ENCODE data around the gene LITAFD. TPM values are rescaled to one million over a fixed set of nuclear protein-coding genes. Genes with fewer than 3 reads are reported as not detected.

The LITAFD gene
- total RNA-seq, 4 donors from 2014 or later, result not detected

GRCh38 chr16:8892101-8892575 lies 10.0 kb downstream of the LITAFD start:
- Histone ChIP-seq H3K27me3 (no peaks in the 10 kb centered on the region), H3K4me1 (peaks cover 0 to 21% (median 0%) of the 10 kb centered on the region in 3 donors), H3K4me3 (no peak overlapping the region), H3K27ac (no peak overlapping the region), H3K36me3 (peaks cover 24 to 83% (median 61%) of the 10 kb centered on the region in 3 donors), H3K9me3 (no peaks in the 10 kb centered on the region)
- no peak for TF ChIP-seq POLR2A (IDR thresholded peaks at IDR 0.05)
- TF ChIP-seq CTCF (IDR thresholded peaks at IDR 0.05), result no peak
- DNase-seq, result no peak
- intact Hi-C loops (cut with DNase I), result no loop called here
- WGBS, 2 donors, result 75 to 83% methylated on average over 13 to 16 of the region's 16 CpGs

GRCh38 chr16:8893426-8893825 lies 11.3 kb downstream of the LITAFD start:
- H3K27ac ChIP-seq, result no peak overlapping the region
- no peaks in the 10 kb centered on the region for H3K27me3 ChIP-seq
- WGBS, 2 donors, result 82 to 83% methylated on average over 9 of the region's 9 CpGs
- DNase-seq, result no peak
- H3K4me3 ChIP-seq, result no peak overlapping the region
- H3K36me3 ChIP-seq, result peaks cover 28 to 96% (median 72%) of the 10 kb centered on the region in 3 donors
- intact Hi-C loops (cut with DNase I), result no loop called here
- TF ChIP-seq POLR2A (IDR thresholded peaks at IDR 0.05) (no peak), CTCF (IDR thresholded peaks at IDR 0.05) (no peak)
- peaks cover 0 to 8% (median 0%) of the 10 kb centered on the region in 3 donors for H3K4me1 ChIP-seq
- no peaks in the 10 kb centered on the region for H3K9me3 ChIP-seq

- H3K36me3 ChIP-seq, result peaks cover 34 to 100% (median 79%) of the 10 kb centered on the region in 3 donors
- no peak overlapping the region for H3K27ac ChIP-seq
- H3K27me3 ChIP-seq, result no peaks in the 10 kb centered on the region
- no peak for DNase-seq
- H3K4me1 ChIP-seq, result peaks cover 0 to 7% (median 0%) of the 10 kb centered on the region in 3 donors
- no peak for TF ChIP-seq CTCF (IDR thresholded peaks at IDR 0.05)
- TF ChIP-seq POLR2A (IDR thresholded peaks at IDR 0.05), result no peak
- 83 to 89% methylated on average over 12 to 13 of the region's 14 CpGs for WGBS, 2 donors
- no peak overlapping the region for H3K4me3 ChIP-seq
- intact Hi-C loops (cut with DNase I), result no loop called here
- H3K9me3 ChIP-seq, result no peaks in the 10 kb centered on the region
Observed at GRCh38 chr16:8893976-8894690, 12.0 kb downstream of the LITAFD start.

- Histone ChIP-seq H3K4me1 (peaks cover 0 to 4% (median 0%) of the 10 kb centered on the region in 3 donors), H3K4me3 (no peak overlapping the region), H3K36me3 (peaks cover 29 to 100% (median 86%) of the 10 kb centered on the region in 3 donors), H3K27ac (no peak overlapping the region), H3K9me3 (no peaks in the 10 kb centered on the region), H3K27me3 (no peaks in the 10 kb centered on the region)
- no peak for DNase-seq
- WGBS, 2 donors, result 97% methylated on average over 14 to 17 of the region's 21 CpGs
- TF ChIP-seq POLR2A (IDR thresholded peaks at IDR 0.05) (no peak), CTCF (IDR thresholded peaks at IDR 0.05) (no peak)
- intact Hi-C loops (cut with DNase I), result no loop called here
Observed at GRCh38 chr16:8894736-8895334, 12.7 kb downstream of the LITAFD start.

GRCh38 chr16:8898660-8899318 lies 16.6 kb downstream of the LITAFD start:
- no peak overlapping the region for H3K4me3 ChIP-seq
- no peak overlapping the region for H3K27ac ChIP-seq
- TF ChIP-seq CTCF (IDR thresholded peaks at IDR 0.05), result no peak
- TF ChIP-seq POLR2A (IDR thresholded peaks at IDR 0.05), result no peak
- intact Hi-C loops (cut with DNase I), result no loop called here
- DNase-seq, result no peak
- no peaks in the 10 kb centered on the region for H3K27me3 ChIP-seq
- H3K36me3 ChIP-seq, result peaks cover 37 to 100% (median 93%) of the 10 kb centered on the region in 3 donors
- WGBS, 2 donors, result 72 to 92% methylated on average over 3 of the region's 3 CpGs
- no peaks in the 10 kb centered on the region for H3K9me3 ChIP-seq
- H3K4me1 ChIP-seq, result no peaks in the 10 kb centered on the region
